GM13977 (cell line): ENCODE results near the gene RDM1.
"Not testable (repeated sequence)": the region's sequence is repeated elsewhere in the genome, so short reads cannot be mapped to it uniquely, and the experiment has no call there.

Experiments
- DNase-seq: peaks from one replicate; pipeline ENCODE4 v3.0.0; 2012; ENCODE audit warnings: low spot score
- in situ Hi-C: fragments of 300-500 bp; cut with MboI; formaldehyde crosslinking; loops from one replicate; pipeline ENCODE4 v1.12.0; 2022; ENCODE audit warnings: low sequenced_read_pairs, low pct_unique_long_range_greater_than_20kb, mixed read lengths, inconsistent platforms; ENCODE audit not compliant: unreplicated experiment
- TF ChIP-seq, protein P1 (sequence below): IDR thresholded peaks from 2 replicates; pipeline ENCODE4 v1.5.1; 2012; ENCODE audit warnings: mild to moderate bottlenecking, control low read depth; ENCODE audit not compliant: insufficient read depth; ENCODE audit errors: extremely low read depth, missing control alignments

RDM1 gene

DNA sequence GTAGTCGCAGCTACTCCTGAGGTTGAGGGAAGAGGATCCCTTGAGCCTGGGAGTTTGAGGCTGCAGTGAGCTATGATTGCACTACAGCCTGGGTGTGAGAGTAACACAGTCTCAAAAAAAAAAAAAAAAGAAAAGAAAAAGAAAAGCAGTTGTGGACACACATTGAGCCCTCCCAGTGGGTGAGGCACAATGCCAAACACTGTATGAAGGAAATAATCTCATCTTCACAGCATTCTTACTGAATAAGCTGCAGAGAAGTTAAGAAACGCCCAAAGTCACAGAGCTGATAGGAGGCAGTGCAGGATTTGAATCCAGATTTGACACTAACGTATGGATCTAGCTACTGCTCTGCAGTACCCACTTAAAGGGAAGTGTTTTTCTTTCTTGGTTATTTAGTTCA, 18.8 kb upstream of the RDM1 start:
- TF ChIP-seq, protein P1, sequence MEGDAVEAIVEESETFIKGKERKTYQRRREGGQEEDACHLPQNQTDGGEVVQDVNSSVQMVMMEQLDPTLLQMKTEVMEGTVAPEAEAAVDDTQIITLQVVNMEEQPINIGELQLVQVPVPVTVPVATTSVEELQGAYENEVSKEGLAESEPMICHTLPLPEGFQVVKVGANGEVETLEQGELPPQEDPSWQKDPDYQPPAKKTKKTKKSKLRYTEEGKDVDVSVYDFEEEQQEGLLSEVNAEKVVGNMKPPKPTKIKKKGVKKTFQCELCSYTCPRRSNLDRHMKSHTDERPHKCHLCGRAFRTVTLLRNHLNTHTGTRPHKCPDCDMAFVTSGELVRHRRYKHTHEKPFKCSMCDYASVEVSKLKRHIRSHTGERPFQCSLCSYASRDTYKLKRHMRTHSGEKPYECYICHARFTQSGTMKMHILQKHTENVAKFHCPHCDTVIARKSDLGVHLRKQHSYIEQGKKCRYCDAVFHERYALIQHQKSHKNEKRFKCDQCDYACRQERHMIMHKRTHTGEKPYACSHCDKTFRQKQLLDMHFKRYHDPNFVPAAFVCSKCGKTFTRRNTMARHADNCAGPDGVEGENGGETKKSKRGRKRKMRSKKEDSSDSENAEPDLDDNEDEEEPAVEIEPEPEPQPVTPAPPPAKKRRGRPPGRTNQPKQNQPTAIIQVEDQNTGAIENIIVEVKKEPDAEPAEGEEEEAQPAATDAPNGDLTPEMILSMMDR: no peak
- DNase-seq: no peak
- in situ Hi-C loops: no loop called here

DNA sequence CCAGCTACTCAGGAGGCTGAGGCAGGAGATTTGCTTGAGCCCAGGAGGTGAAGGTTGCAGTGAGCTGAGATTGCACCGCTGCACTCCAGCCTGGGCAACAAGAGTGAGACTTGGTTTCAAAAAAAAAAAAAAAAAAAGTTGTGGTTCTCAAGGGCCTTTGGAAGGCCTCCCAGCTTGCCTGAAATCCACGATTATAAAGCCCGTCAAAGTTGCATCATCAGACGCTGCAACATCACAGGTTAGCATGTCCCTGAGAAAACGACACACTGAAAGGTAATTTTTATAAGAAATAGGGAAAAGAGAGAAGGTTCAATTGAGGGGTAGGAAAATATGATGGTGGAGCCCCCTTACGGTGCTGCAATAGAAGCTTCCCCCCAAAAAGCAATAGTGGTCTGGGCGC, 17.5 kb upstream of the RDM1 start:
- TF ChIP-seq, protein P1: no peak
- DNase-seq: no peak
- in situ Hi-C loops: no loop called here

- TF ChIP-seq, protein P1: peak; percentile 84
- DNase-seq: peak; percentile 49
- in situ Hi-C loops: no loop called here
Observed at GRCh38 chr17:35947156-35947585, 16.6 kb upstream of the RDM1 start.

- DNase-seq: no peak
- TF ChIP-seq, protein P1: no peak
- in situ Hi-C loops: no loop called here
Observed at GRCh38 chr17:35944151-35944550, 13.6 kb upstream of the RDM1 start.

- in situ Hi-C loops: no loop called here
- TF ChIP-seq, protein P1: no peak
- no peak for DNase-seq
Observed at GRCh38 chr17:35943537-35943936, 13.0 kb upstream of the RDM1 start, which contains the start of gene LYZL6. Gene LYZL6, minus strand, starts transcription at chr17:35943713. Its CDS starts 4,357 bp downstream, at chr17:35939356.

- TF ChIP-seq, protein P1: no peak
- no peak for DNase-seq
- in situ Hi-C loops: no loop called here
Observed at GRCh38 chr17:35942588-35943186, 12.1 kb upstream of the RDM1 start.

DNA sequence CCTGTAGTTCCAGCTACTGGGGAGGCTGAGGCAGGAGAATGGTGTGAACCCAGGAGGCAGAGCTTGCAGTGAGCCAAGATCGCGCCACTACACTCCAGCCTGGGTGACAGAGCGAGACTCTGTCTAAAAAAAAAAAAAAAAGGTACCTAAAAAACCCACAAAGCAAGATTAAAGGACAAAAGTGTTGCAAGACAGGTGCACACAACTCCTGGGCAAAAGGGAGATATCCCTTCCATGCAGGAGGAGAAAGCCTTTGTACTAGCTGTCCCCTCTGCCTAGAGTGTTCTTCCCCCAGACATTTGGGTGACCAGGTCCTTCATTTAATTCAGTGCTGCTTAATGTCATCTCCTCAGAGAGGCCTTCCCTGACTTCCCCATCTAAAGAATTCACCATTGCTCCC, 7.9 kb upstream of the RDM1 start:
- in situ Hi-C loops, DNase-seq: not testable (repeated sequence)
